ENCODE measurements around the gene ZNF791. TPM values are rescaled to one million over a fixed set of nuclear protein-coding genes. Genes with fewer than 3 reads are reported as not detected.

ZNF791 gene
- total RNA-seq, 5 donors from 2014 or later (not counting 1 experiment from before 2014, with no cell fraction given), result 33.4 to 54.6 (median 43.9) TPM

GRCh38 chr19:12647490-12648071 is 36.9 kb downstream of the ZNF791 start:
- ChIA-PET POLR2A (no interaction called here), CTCF (no interaction called here)
- no peak overlapping the region for H3K27ac ChIP-seq (ENCODE audit: low read length)
- Mint-ChIP-seq H3K27ac (no peak overlapping the region), H3K4me1 (peaks cover 0 to 2% (median 0%) of the 10 kb centered on the region in 3 donors), H3K27me3 (no peaks in the 10 kb centered on the region), H3K36me3 (peaks cover 13% of the 10 kb centered on the region), H3K4me3 (peak overlapping the region in 1 of 3 donors; percentile 9), H3K9me3 (no peaks in the 10 kb centered on the region)
- no peaks in the 10 kb centered on the region for H3K27me3 ChIP-seq (replicated peaks in 1 of 2; ENCODE audit: control insufficient read depth in 2 of 2, extremely low read depth in 1 of 2, insufficient read depth in 2 of 2, low read length in 1 of 2)
- H3K36me3 ChIP-seq (ENCODE audit: control insufficient read depth in 2 of 2, extremely low read depth in 1 of 2, insufficient read depth in 1 of 2, low read length in 1 of 2), result peaks cover 4 to 16% of the 10 kb centered on the region in 2 donors
- DNase-seq (peak in 7 of 35 experiments; percentile 12 to 43 (median 20)), ATAC-seq (replicated peaks in 1 of 4) (peak; percentile 49 to 81 (median 54))
- 88% methylated on average over 29 of the region's 31 CpGs for WGBS (ENCODE audit: insufficient coverage)
- no peaks in the 10 kb centered on the region for H3K4me1 ChIP-seq (ENCODE audit: control insufficient read depth in 1 of 2, extremely low read depth in 1 of 2, insufficient read depth in 2 of 2, low read length in 2 of 2)
- no peaks in the 10 kb centered on the region for H3K9me3 ChIP-seq
- H3K4me3 ChIP-seq (ENCODE audit: control insufficient read depth in 1 of 2, extremely low read depth in 1 of 2, low read length in 1 of 2), result no peak overlapping the region

- DNase-seq (no peak), ATAC-seq (replicated peaks in 1 of 4) (no peak)
- ChIA-PET POLR2A (no interaction called here), CTCF (no interaction called here)
- H3K9me3 Mint-ChIP-seq, result no peaks in the 10 kb centered on the region
- H3K36me3 Mint-ChIP-seq, result peaks cover 13% of the 10 kb centered on the region
- no peaks in the 10 kb centered on the region for H3K27me3 Mint-ChIP-seq
- peaks cover 0 to 2% (median 0%) of the 10 kb centered on the region in 3 donors for H3K4me1 Mint-ChIP-seq
- no peaks in the 10 kb centered on the region for H3K9me3 ChIP-seq
- no peak overlapping the region for H3K4me3 ChIP-seq (ENCODE audit: control insufficient read depth in 1 of 2, extremely low read depth in 1 of 2, low read length in 1 of 2)
- H3K27ac Mint-ChIP-seq, result no peak overlapping the region
- no peaks in the 10 kb centered on the region for H3K27me3 ChIP-seq (replicated peaks in 1 of 2; ENCODE audit: control insufficient read depth in 2 of 2, extremely low read depth in 1 of 2, insufficient read depth in 2 of 2, low read length in 1 of 2)
- H3K36me3 ChIP-seq (ENCODE audit: control insufficient read depth in 2 of 2, extremely low read depth in 1 of 2, insufficient read depth in 1 of 2, low read length in 1 of 2), result peaks cover 4 to 16% of the 10 kb centered on the region in 2 donors
- peak overlapping the region in 1 of 3 donors; percentile 9 for H3K4me3 Mint-ChIP-seq
- WGBS (ENCODE audit: insufficient coverage), result 91% methylated on average over 22 of the region's 29 CpGs
- no peak overlapping the region for H3K27ac ChIP-seq (ENCODE audit: low read length)
- H3K4me1 ChIP-seq (ENCODE audit: control insufficient read depth in 1 of 2, extremely low read depth in 1 of 2, insufficient read depth in 2 of 2, low read length in 2 of 2), result no peaks in the 10 kb centered on the region
These were observed 37.4 kb downstream of the ZNF791 start for GRCh38 chr19:12648088-12648487.

- 95% methylated on average over 7 of the region's 10 CpGs for whole genome bisulfite sequencing (ENCODE audit: insufficient coverage)
- Mint-ChIP-seq H3K27me3 (no peaks in the 10 kb centered on the region), H3K4me3 (no peak overlapping the region), H3K4me1 (peaks cover 0 to 2% (median 0%) of the 10 kb centered on the region in 3 donors), H3K9me3 (no peaks in the 10 kb centered on the region), H3K27ac (no peak overlapping the region), H3K36me3 (peaks cover 14% of the 10 kb centered on the region)
- ATAC-seq (replicated peaks in 1 of 4) (no peak), DNase-seq (no peak)
- Histone ChIP-seq H3K4me3 (ENCODE audit: control insufficient read depth in 1 of 2, extremely low read depth in 1 of 2, low read length in 1 of 2) (no peak overlapping the region), H3K9me3 (no peaks in the 10 kb centered on the region), H3K4me1 (ENCODE audit: control insufficient read depth in 1 of 2, extremely low read depth in 1 of 2, insufficient read depth in 2 of 2, low read length in 2 of 2) (no peaks in the 10 kb centered on the region), H3K27ac (ENCODE audit: low read length) (no peak overlapping the region), H3K36me3 (ENCODE audit: control insufficient read depth in 2 of 2, extremely low read depth in 1 of 2, insufficient read depth in 1 of 2, low read length in 1 of 2) (peaks cover 2 to 31% of the 10 kb centered on the region in 2 donors), H3K27me3 (replicated peaks in 1 of 2; ENCODE audit: control insufficient read depth in 2 of 2, extremely low read depth in 1 of 2, insufficient read depth in 2 of 2, low read length in 1 of 2) (no peaks in the 10 kb centered on the region)
- ChIA-PET CTCF (no interaction called here), POLR2A (no interaction called here)
These were observed 39.2 kb downstream of the ZNF791 start for GRCh38 chr19:12649941-12650340.

GRCh38 chr19:12652219-12652618 is 41.5 kb downstream of the ZNF791 start:
- no peak overlapping the region for H3K27ac Mint-ChIP-seq
- DNase-seq (no peak), ATAC-seq (replicated peaks in 1 of 4) (no peak)
- H3K27me3 Mint-ChIP-seq, result no peaks in the 10 kb centered on the region
- H3K36me3 Mint-ChIP-seq, result peaks cover 30% of the 10 kb centered on the region
- H3K4me3 ChIP-seq (ENCODE audit: control insufficient read depth in 1 of 2, extremely low read depth in 1 of 2, low read length in 1 of 2), result no peak overlapping the region
- H3K27ac ChIP-seq (ENCODE audit: low read length), result no peak overlapping the region
- H3K36me3 ChIP-seq (ENCODE audit: control insufficient read depth in 2 of 2, extremely low read depth in 1 of 2, insufficient read depth in 1 of 2, low read length in 1 of 2), result peaks cover 5 to 52% of the 10 kb centered on the region in 2 donors
- H3K27me3 ChIP-seq (replicated peaks in 1 of 2; ENCODE audit: control insufficient read depth in 2 of 2, extremely low read depth in 1 of 2, insufficient read depth in 2 of 2, low read length in 1 of 2), result no peaks in the 10 kb centered on the region
- no peaks in the 10 kb centered on the region for H3K9me3 Mint-ChIP-seq
- no CpG with 5 or more reads among the region's 6 CpGs for WGBS (ENCODE audit: insufficient coverage)
- H3K4me3 Mint-ChIP-seq, result no peak overlapping the region
- no peaks in the 10 kb centered on the region for H3K9me3 ChIP-seq
- no peaks in the 10 kb centered on the region for H3K4me1 ChIP-seq (ENCODE audit: control insufficient read depth in 1 of 2, extremely low read depth in 1 of 2, insufficient read depth in 2 of 2, low read length in 2 of 2)
- POLR2A ChIA-PET, result no interaction called here
- H3K4me1 Mint-ChIP-seq, result peaks cover 0 to 3% (median 2%) of the 10 kb centered on the region in 3 donors
- CTCF ChIA-PET, result no interaction called here

- Mint-ChIP-seq H3K27me3 (no peaks in the 10 kb centered on the region), H3K4me3 (no peak overlapping the region), H3K27ac (no peak overlapping the region), H3K36me3 (peaks cover 43% of the 10 kb centered on the region), H3K9me3 (no peaks in the 10 kb centered on the region), H3K4me1 (peaks cover 0 to 5% (median 0%) of the 10 kb centered on the region in 3 donors)
- Histone ChIP-seq H3K36me3 (ENCODE audit: control insufficient read depth in 2 of 2, extremely low read depth in 1 of 2, insufficient read depth in 1 of 2, low read length in 1 of 2) (peaks cover 14 to 77% of the 10 kb centered on the region in 2 donors), H3K4me1 (ENCODE audit: control insufficient read depth in 1 of 2, extremely low read depth in 1 of 2, insufficient read depth in 2 of 2, low read length in 2 of 2) (no peaks in the 10 kb centered on the region), H3K9me3 (no peaks in the 10 kb centered on the region), H3K4me3 (ENCODE audit: control insufficient read depth in 1 of 2, extremely low read depth in 1 of 2, low read length in 1 of 2) (no peak overlapping the region), H3K27me3 (replicated peaks in 1 of 2; ENCODE audit: control insufficient read depth in 2 of 2, extremely low read depth in 1 of 2, insufficient read depth in 2 of 2, low read length in 1 of 2) (no peaks in the 10 kb centered on the region), H3K27ac (ENCODE audit: low read length) (no peak overlapping the region)
- ATAC-seq (replicated peaks in 1 of 4) (no peak), DNase-seq (no peak)
- WGBS (ENCODE audit: insufficient coverage), result 99% methylated on average over 8 of the region's 8 CpGs
- ChIA-PET POLR2A (no interaction called here), CTCF (interaction anchor here (0.5 to 0.7 kb wide), 2 partner anchors 9 to 25 kb away, joined by 4 to 7 read pairs; no protein-coding TSS in a partner anchor)
These were observed 44.8 kb downstream of the ZNF791 start for GRCh38 chr19:12655546-12655945.

- DNase-seq (no peak), ATAC-seq (replicated peaks in 1 of 4) (no peak)
- no peaks in the 10 kb centered on the region for H3K9me3 Mint-ChIP-seq
These were observed 46.3 kb downstream of the ZNF791 start for GRCh38 chr19:12656899-12657571.

More at GRCh38 chr19:12656899-12657571, 46.3 kb downstream of the ZNF791 start:
- H3K9me3 ChIP-seq, result no peaks in the 10 kb centered on the region
- 97% methylated on average over 35 of the region's 50 CpGs for WGBS (ENCODE audit: insufficient coverage)
- H3K27me3 Mint-ChIP-seq, result no peaks in the 10 kb centered on the region
- ChIA-PET POLR2A (no interaction called here), CTCF (interaction anchor here in 1 of 2 donors (1.1 kb wide), 1 partner anchor 221 kb away, joined by 4 read pairs; no protein-coding TSS in a partner anchor)
- H3K4me1 ChIP-seq (ENCODE audit: control insufficient read depth in 1 of 2, extremely low read depth in 1 of 2, insufficient read depth in 2 of 2, low read length in 2 of 2), result no peaks in the 10 kb centered on the region
- no peak overlapping the region for H3K27ac Mint-ChIP-seq
- H3K27ac ChIP-seq (ENCODE audit: low read length), result no peak overlapping the region
- H3K27me3 ChIP-seq (replicated peaks in 1 of 2; ENCODE audit: control insufficient read depth in 2 of 2, extremely low read depth in 1 of 2, insufficient read depth in 2 of 2, low read length in 1 of 2), result no peaks in the 10 kb centered on the region
- no peak overlapping the region for H3K4me3 ChIP-seq (ENCODE audit: control insufficient read depth in 1 of 2, extremely low read depth in 1 of 2, low read length in 1 of 2)
- peaks cover 0 to 5% (median 0%) of the 10 kb centered on the region in 3 donors for H3K4me1 Mint-ChIP-seq
- no peak overlapping the region for H3K4me3 Mint-ChIP-seq
- peaks cover 14 to 77% of the 10 kb centered on the region in 2 donors for H3K36me3 ChIP-seq (ENCODE audit: control insufficient read depth in 2 of 2, extremely low read depth in 1 of 2, insufficient read depth in 1 of 2, low read length in 1 of 2)
- peaks cover 41% of the 10 kb centered on the region for H3K36me3 Mint-ChIP-seq

Data from T-cell (primary cell).